ENCODE measurements around the gene ITGB7. TPM values are rescaled to one million over a fixed set of nuclear protein-coding genes. Genes with fewer than 3 reads are reported as not detected.

Gene ITGB7
- total and polyA plus RNA-seq, 2 of the 4 experiments (the other 2 are of a cell fraction) = 0.18 to 0.44 TPM

DNA sequence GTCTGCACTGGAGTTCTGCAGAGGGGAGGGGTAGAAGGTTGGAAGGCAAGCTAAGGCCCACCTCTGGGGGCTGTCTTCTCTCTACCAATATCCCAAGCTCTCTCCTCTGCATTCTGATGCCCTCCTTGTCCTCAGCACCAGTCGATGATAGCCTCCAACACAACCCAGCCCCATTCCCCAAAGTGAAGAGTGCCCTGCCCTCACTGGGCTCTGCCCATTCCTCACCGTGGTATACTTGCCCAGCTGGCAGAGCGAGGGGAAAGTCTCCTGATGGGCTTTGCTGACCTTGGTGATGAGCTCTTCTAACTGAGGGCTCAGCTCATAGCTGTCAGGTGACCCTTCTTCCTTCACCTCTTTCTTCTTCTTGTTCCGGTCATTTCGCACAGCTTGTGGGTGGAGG, 7.2 kb upstream of the ITGB7 start:
- no peak overlapping the region for H2BK15ac ChIP-seq (ENCODE audit: low read depth, low read length)
- H3K4me1 ChIP-seq (ENCODE audit: control insufficient read depth, insufficient read depth, low read length) = peaks cover 19% of the 10 kb centered on the region
- H3K18ac ChIP-seq (ENCODE audit: low read depth, low read length) = no peak overlapping the region
- no peak overlapping the region for H2AK5ac ChIP-seq (ENCODE audit: low read depth, low read length)
- no peaks in the 10 kb centered on the region for H3K27me3 ChIP-seq (ENCODE audit: control insufficient read depth, insufficient read depth, low read length)
- TF ChIP-seq SMC3 (IDR thresholded peaks at IDR 0.05; ENCODE audit: low read depth, low read length) (no peak), RAD21 (IDR thresholded peaks at IDR 0.05; ENCODE audit: low read length) (no peak), MAFK (IDR thresholded peaks at IDR 0.05; ENCODE audit: low read depth, low read length) (no peak), RCOR1 (IDR thresholded peaks at IDR 0.05; ENCODE audit: insufficient replicate concordance, low read length) (no peak), MXI1 (IDR thresholded peaks at IDR 0.05; ENCODE audit: borderline replicate concordance, low read depth, low read length) (no peak), POLR2A (IDR thresholded peaks at IDR 0.05; ENCODE audit: low read depth, low read length) (no peak)
- TF ChIP-seq, protein P1, sequence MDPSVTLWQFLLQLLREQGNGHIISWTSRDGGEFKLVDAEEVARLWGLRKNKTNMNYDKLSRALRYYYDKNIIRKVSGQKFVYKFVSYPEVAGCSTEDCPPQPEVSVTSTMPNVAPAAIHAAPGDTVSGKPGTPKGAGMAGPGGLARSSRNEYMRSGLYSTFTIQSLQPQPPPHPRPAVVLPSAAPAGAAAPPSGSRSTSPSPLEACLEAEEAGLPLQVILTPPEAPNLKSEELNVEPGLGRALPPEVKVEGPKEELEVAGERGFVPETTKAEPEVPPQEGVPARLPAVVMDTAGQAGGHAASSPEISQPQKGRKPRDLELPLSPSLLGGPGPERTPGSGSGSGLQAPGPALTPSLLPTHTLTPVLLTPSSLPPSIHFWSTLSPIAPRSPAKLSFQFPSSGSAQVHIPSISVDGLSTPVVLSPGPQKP (IDR thresholded peaks at IDR 0.05; ENCODE audit: borderline replicate concordance, low read depth, low read length) = no peak
- no TSS peak for BruUV-seq (replicated peaks)
- no peak overlapping the region for H3K9ac ChIP-seq (ENCODE audit: low read depth, low read length)
- no peaks in the 10 kb centered on the region for H3K9me3 ChIP-seq (ENCODE audit: control insufficient read depth, insufficient read depth, low read length)
- H4K5ac ChIP-seq (ENCODE audit: low read depth, low read length) = no peak overlapping the region
- no peak overlapping the region for H4K8ac ChIP-seq (ENCODE audit: low read depth in 2 of 2, low read length in 2 of 2)
- CTCF ChIA-PET = interaction anchor here (0.9 to 1.1 kb wide), 4 partner anchors 74 to 130 kb away, joined by 3 to 5 read pairs (median 4); partner anchors contain the start of genes AAAS and PFDN5
- peaks cover 46% of the 10 kb centered on the region for H3K36me3 ChIP-seq (ENCODE audit: control insufficient read depth, insufficient read depth, low read length)
- ATAC-seq (ENCODE audit: low read depth) (no peak), DNase-seq (no peak)
- H3K56ac ChIP-seq (ENCODE audit: extremely low read depth, insufficient read depth, low read length) = no peak overlapping the region
- POLR2A ChIA-PET (ENCODE audit: unreplicated experiment) = no interaction called here
- no peak overlapping the region for H2BK120ac ChIP-seq (ENCODE audit: low read depth, low read length)
- no peak overlapping the region for H2BK5ac ChIP-seq (ENCODE audit: low read depth, low read length, poor library complexity, severe bottlenecking)
- H2AK9ac ChIP-seq (replicated peaks; ENCODE audit: low read depth, low read length, poor library complexity) = peak overlapping the region; percentile 44
- in situ Hi-C loops (cut with MboI; ENCODE audit: low sequenced_read_pairs) = loop anchor here (5.0 to 10.0 kb wide), 2 partner anchors 73 to 301 kb away; no protein-coding TSS in a partner anchor
- dilution Hi-C loops (cut with HindIII; ENCODE audit: low sequenced_read_pairs, unreplicated experiment) = no loop called here
- H2AFZ ChIP-seq (replicated peaks; ENCODE audit: low read length, poor library complexity) = no peak overlapping the region
- no peak overlapping the region for H3K23ac ChIP-seq (ENCODE audit: low read depth, low read length)
- no peak overlapping the region for H4K91ac ChIP-seq (ENCODE audit: insufficient read depth, low read depth, low read length)
- H2BK20ac ChIP-seq (ENCODE audit: low read depth, low read length) = no peak overlapping the region
- intact Hi-C loops (cut with micrococcal nuclease) = loop anchor here (5.0 to 10.0 kb wide), 2 partner anchors 111 to 293 kb away; partner anchors contain the start of genes AAAS and NPFF
- H3K4ac ChIP-seq (ENCODE audit: low read depth, low read length) = no peak overlapping the region
- H3K4me3 ChIP-seq (ENCODE audit: insufficient read depth, low read depth, low read length) = no peak overlapping the region
- H3K4me2 ChIP-seq (ENCODE audit: low read depth, low read length) = no peak overlapping the region
- peaks cover 12% of the 10 kb centered on the region for H3K9me1 ChIP-seq (ENCODE audit: insufficient read depth, low read length)
- H4K20me1 ChIP-seq (ENCODE audit: insufficient read depth, low read length) = peaks cover 8% of the 10 kb centered on the region; the same call in 1 of the 2 replicates
- no peak overlapping the region for H3K27ac ChIP-seq (ENCODE audit: insufficient read depth, low read length)
- H3K14ac ChIP-seq (replicated peaks; ENCODE audit: low read depth, low read length) = no peak overlapping the region
- WGBS, 2 experiments (ENCODE audit: extremely low coverage in 2 of 2, insufficient read length in 1 of 2) = 100% methylated on average over 2 of the region's 5 CpGs; no CpG with 5 or more reads in 1 of the 2 experiments
- peaks cover 34 to 58% of the 10 kb centered on the region in 2 experiments for H3K79me1 ChIP-seq (ENCODE audit: low read depth in 1 of 2, low read length in 2 of 2)
